ENCODE data around the gene KMT2C. TPM values are rescaled to one million over a fixed set of nuclear protein-coding genes. Genes with fewer than 3 reads are reported as not detected.

Gene KMT2C
- 10 to 100 TPM; 70.2 to 73.1 TPM for total RNA-seq

GRCh38 chr7:152435384-152436110 lies at the start of gene KMT2C:
Gene KMT2C (minus strand): TSS chr7:152436003. CDS start chr7:152435786, 217 bp downstream.

Other genes starting within 250 kb of the KMT2C start
- gene XRCC2, start 240.1 kb upstream of the KMT2C start, total RNA-seq = 1 to 10 TPM; 7.9 to 8.2 TPM